T1000 (cell line): ENCODE results near the gene CAD.

ENCODE experiments used
- DNase-seq: peaks from one replicate; lab custom pipeline; 2025; ENCODE audit warnings: mixed read lengths; lab: John Stamatoyannopoulos, UW

The CAD gene

GRCh38 chr2:27225526-27225925, 8.4 kb downstream of the CAD start:
- no peak for DNase-seq

- no peak for DNase-seq
Observed at GRCh38 chr2:27227501-27227900, 10.3 kb downstream of the CAD start.

GRCh38 chr2:27231921-27232320, 14.8 kb downstream of the CAD start:
- no peak for DNase-seq

- no peak for DNase-seq
Observed at GRCh38 chr2:27233341-27233740, 16.2 kb downstream of the CAD start.

- DNase-seq: no peak
Observed at GRCh38 chr2:27236136-27236535, 19.0 kb downstream of the CAD start.

GRCh38 chr2:27236626-27237025, 19.5 kb downstream of the CAD start:
- DNase-seq: no peak

- no peak for DNase-seq
Observed at GRCh38 chr2:27237341-27237945, 20.3 kb downstream of the CAD start.

- no peak for DNase-seq
Observed at GRCh38 chr2:27238976-27239375, 21.8 kb downstream of the CAD start.

GRCh38 chr2:27240406-27240805, 23.2 kb downstream of the CAD start:
- DNase-seq: no peak

GRCh38 chr2:27241761-27242613, 24.8 kb downstream of the CAD start:
- no peak for DNase-seq

- DNase-seq: no peak
Observed at GRCh38 chr2:27242614-27242951, 25.4 kb downstream of the CAD start.

GRCh38 chr2:27243391-27244130, 26.4 kb downstream of the CAD start:
- DNase-seq: no peak

GRCh38 chr2:27245116-27245515, 27.9 kb downstream of the CAD start:
- no peak for DNase-seq

- no peak for DNase-seq
Observed at GRCh38 chr2:27245626-27246025, 28.5 kb downstream of the CAD start.

- DNase-seq: no peak
Observed at GRCh38 chr2:27247893-27248292, 30.7 kb downstream of the CAD start.

GRCh38 chr2:27249159-27249890, 32.2 kb downstream of the CAD start:
- no peak for DNase-seq

GRCh38 chr2:27249891-27250651, 32.9 kb downstream of the CAD start:
- DNase-seq: no peak

- no peak for DNase-seq
Observed at GRCh38 chr2:27250652-27251379, 33.6 kb downstream of the CAD start.

GRCh38 chr2:27251766-27252165, 34.6 kb downstream of the CAD start:
- no peak for DNase-seq

- no peak for DNase-seq
Observed at GRCh38 chr2:27255187-27255586, 38.0 kb downstream of the CAD start.

GRCh38 chr2:27255660-27256059, 38.5 kb downstream of the CAD start:
- no peak for DNase-seq
